ENCODE data around the gene CCDC138. TPM values are rescaled to one million over a fixed set of nuclear protein-coding genes. Genes with fewer than 3 reads are reported as not detected.

Gene CCDC138
- total RNA-seq, 1 experiment from 2014 or later = 10.1 TPM

- Histone ChIP-seq H3K9me3 (ENCODE audit: control insufficient read depth, insufficient read depth, low read depth, low read length) (no peaks in the 10 kb centered on the region), H3K4me1 (ENCODE audit: control insufficient read depth, insufficient read depth, low read length) (peaks cover 3% of the 10 kb centered on the region; the same call in 1 of the 2 replicates), H3K27ac (ENCODE audit: low read length) (no peak overlapping the region), H3K4me3 (ENCODE audit: low read depth in 2 of 2, low read length in 2 of 2) (no peak overlapping the region), H3K27me3 (ENCODE audit: control insufficient read depth, insufficient read depth, low read length) (no peaks in the 10 kb centered on the region), H3K36me3 (ENCODE audit: control insufficient read depth, insufficient read depth, low read length) (no peaks in the 10 kb centered on the region; the same call in 1 of the 2 replicates)
- TF ChIP-seq TCF7L2 (IDR thresholded peaks at IDR 0.05; ENCODE audit: low read depth, low read length) (no peak), POLR2AphosphoS5 (IDR thresholded peaks at IDR 0.05; ENCODE audit: low read depth, low read length) (no peak), SIN3A (IDR thresholded peaks at IDR 0.05; ENCODE audit: borderline replicate concordance, insufficient read depth, low read depth, low read length) (no peak), CTCF (IDR thresholded peaks at IDR 0.05) (no peak)
- TF ChIP-seq, protein P1, sequence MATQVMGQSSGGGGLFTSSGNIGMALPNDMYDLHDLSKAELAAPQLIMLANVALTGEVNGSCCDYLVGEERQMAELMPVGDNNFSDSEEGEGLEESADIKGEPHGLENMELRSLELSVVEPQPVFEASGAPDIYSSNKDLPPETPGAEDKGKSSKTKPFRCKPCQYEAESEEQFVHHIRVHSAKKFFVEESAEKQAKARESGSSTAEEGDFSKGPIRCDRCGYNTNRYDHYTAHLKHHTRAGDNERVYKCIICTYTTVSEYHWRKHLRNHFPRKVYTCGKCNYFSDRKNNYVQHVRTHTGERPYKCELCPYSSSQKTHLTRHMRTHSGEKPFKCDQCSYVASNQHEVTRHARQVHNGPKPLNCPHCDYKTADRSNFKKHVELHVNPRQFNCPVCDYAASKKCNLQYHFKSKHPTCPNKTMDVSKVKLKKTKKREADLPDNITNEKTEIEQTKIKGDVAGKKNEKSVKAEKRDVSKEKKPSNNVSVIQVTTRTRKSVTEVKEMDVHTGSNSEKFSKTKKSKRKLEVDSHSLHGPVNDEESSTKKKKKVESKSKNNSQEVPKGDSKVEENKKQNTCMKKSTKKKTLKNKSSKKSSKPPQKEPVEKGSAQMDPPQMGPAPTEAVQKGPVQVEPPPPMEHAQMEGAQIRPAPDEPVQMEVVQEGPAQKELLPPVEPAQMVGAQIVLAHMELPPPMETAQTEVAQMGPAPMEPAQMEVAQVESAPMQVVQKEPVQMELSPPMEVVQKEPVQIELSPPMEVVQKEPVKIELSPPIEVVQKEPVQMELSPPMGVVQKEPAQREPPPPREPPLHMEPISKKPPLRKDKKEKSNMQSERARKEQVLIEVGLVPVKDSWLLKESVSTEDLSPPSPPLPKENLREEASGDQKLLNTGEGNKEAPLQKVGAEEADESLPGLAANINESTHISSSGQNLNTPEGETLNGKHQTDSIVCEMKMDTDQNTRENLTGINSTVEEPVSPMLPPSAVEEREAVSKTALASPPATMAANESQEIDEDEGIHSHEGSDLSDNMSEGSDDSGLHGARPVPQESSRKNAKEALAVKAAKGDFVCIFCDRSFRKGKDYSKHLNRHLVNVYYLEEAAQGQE (IDR thresholded peaks at IDR 0.05; ENCODE audit: insufficient read depth in 1 of 2, low read depth in 2 of 2, low read length in 1 of 2) = no peak
- DNase-seq (ENCODE audit: low read depth, low spot score) (no peak), ATAC-seq (no peak)
- in situ Hi-C loops (cut with HindIII; ENCODE audit: low pct_unique_long_range_greater_than_20kb, low sequenced_read_pairs) (no loop called here), intact Hi-C loops (cut with micrococcal nuclease; ENCODE audit: unreplicated experiment) (no loop called here)
- no TSS peak for BruUV-seq (replicated peaks)
- CTCF ChIA-PET = interaction anchor here (0.6 kb wide), 1 partner anchor 689 kb away, joined by 4 read pairs; no protein-coding TSS in a partner anchor
- POLR2A ChIA-PET = no interaction called here
These were observed 72.3 kb downstream of the CCDC138 start for GRCh38 chr2:108858894-108859293.

DNA sequence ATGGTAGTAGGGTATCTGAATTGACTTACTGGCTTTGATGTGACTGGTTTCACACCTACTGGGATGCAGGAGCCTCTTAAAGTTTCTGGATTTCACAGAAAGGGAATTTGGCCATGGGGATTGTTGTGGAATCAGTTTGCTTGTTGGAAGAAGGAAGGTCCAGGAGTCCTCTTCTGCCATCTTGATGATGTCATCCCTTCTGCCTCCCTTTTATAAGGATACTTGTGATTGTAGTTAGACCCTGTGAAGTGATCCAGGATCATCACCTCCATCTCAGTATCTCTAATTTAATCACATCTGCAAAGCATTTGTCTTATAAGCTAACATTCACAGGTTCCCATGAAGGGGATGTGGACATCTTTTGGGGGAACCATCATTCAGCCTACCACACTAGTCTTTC lies 79.5 kb downstream of the CCDC138 start:
- TF ChIP-seq POLR2AphosphoS5 (IDR thresholded peaks at IDR 0.05; ENCODE audit: low read depth, low read length) = no peak
- TF ChIP-seq CTCF (IDR thresholded peaks at IDR 0.05) = no peak
- TF ChIP-seq, protein P1 (IDR thresholded peaks at IDR 0.05; ENCODE audit: insufficient read depth in 1 of 2, low read depth in 2 of 2, low read length in 1 of 2) = no peak
- no peak for TF ChIP-seq SIN3A (IDR thresholded peaks at IDR 0.05; ENCODE audit: borderline replicate concordance, insufficient read depth, low read depth, low read length)
- TF ChIP-seq TCF7L2 (IDR thresholded peaks at IDR 0.05; ENCODE audit: low read depth, low read length) = no peak
- intact Hi-C loops (cut with micrococcal nuclease; ENCODE audit: unreplicated experiment) = no loop called here
- DNase-seq (ENCODE audit: low read depth, low spot score) (no peak), ATAC-seq (no peak)
- Histone ChIP-seq H3K36me3 (ENCODE audit: control insufficient read depth, insufficient read depth, low read length) (no peaks in the 10 kb centered on the region), H3K9me3 (ENCODE audit: control insufficient read depth, insufficient read depth, low read depth, low read length) (0 out of 2 replicates have a peak, but pooled peaks cover 5% of the 10 kb centered on the region), H3K27ac (ENCODE audit: low read length) (no peak overlapping the region), H3K4me3 (ENCODE audit: low read depth in 2 of 2, low read length in 2 of 2) (no peak overlapping the region), H3K4me1 (ENCODE audit: control insufficient read depth, insufficient read depth, low read length) (no peaks in the 10 kb centered on the region), H3K27me3 (ENCODE audit: control insufficient read depth, insufficient read depth, low read length) (no peaks in the 10 kb centered on the region)
- in situ Hi-C loops (cut with HindIII; ENCODE audit: low pct_unique_long_range_greater_than_20kb, low sequenced_read_pairs) = no loop called here
- POLR2A ChIA-PET = no interaction called here
- CTCF ChIA-PET = no interaction called here
- BruUV-seq (replicated peaks) = no TSS peak
